Subcutaneous abdominal adipose tissue (tissue), 5 donors: ENCODE data around the gene TRAF4.
"Not testable (repeated sequence)": the region's sequence is repeated elsewhere in the genome, so short reads cannot be mapped to it uniquely, and the experiment has no call there.

Experiments used
- H3K27ac ChIP-seq: one replicate; pipeline ENCODE4 v1.7.0; 2013; ENCODE audit warnings: low read depth, mild to moderate bottlenecking, inconsistent platforms, low read length, moderate library complexity
- H3K27me3 ChIP-seq, 5 donors: one replicate each; pipeline ENCODE4 v1.7.0; 2013; ENCODE audit warnings: low read length in 5 of 5, inconsistent platforms in 1 of 5; ENCODE audit not compliant: control insufficient read depth in 5 of 5, insufficient read depth in 4 of 5
- H3K36me3 ChIP-seq, 5 donors: one replicate each; pipeline ENCODE4 v1.7.0; 2013; ENCODE audit warnings: low read length in 5 of 5; ENCODE audit not compliant: control insufficient read depth in 5 of 5, insufficient read depth in 5 of 5
- H3K4me1 ChIP-seq, 5 donors: one replicate each; pipeline ENCODE4 v1.7.0; 2013; ENCODE audit warnings: low read length in 5 of 5, mild to moderate bottlenecking in 3 of 5, moderate library complexity in 1 of 5; ENCODE audit not compliant: control insufficient read depth in 5 of 5, insufficient read depth in 5 of 5
- H3K4me3 ChIP-seq, 5 donors: one replicate each; pipeline ENCODE4 v1.7.0; 2013; ENCODE audit warnings: low read length in 5 of 5, low read depth in 1 of 5
- H3K9ac ChIP-seq, 5 donors: one replicate each; pipeline ENCODE4 v1.7.0; 2013; ENCODE audit warnings: low read length in 5 of 5, mild to moderate bottlenecking in 4 of 5, moderate library complexity in 3 of 5
- H3K9me3 ChIP-seq, 5 donors: one replicate each; pipeline ENCODE4 v1.7.0; 2013; ENCODE audit warnings: low read length in 5 of 5; ENCODE audit not compliant: control insufficient read depth in 5 of 5
- donor health status: healthy.
- donor health status: healthy.
- donor health status: healthy.
- donor health status: healthy.
- donor health status: healthy.

The TRAF4 gene

DNA sequence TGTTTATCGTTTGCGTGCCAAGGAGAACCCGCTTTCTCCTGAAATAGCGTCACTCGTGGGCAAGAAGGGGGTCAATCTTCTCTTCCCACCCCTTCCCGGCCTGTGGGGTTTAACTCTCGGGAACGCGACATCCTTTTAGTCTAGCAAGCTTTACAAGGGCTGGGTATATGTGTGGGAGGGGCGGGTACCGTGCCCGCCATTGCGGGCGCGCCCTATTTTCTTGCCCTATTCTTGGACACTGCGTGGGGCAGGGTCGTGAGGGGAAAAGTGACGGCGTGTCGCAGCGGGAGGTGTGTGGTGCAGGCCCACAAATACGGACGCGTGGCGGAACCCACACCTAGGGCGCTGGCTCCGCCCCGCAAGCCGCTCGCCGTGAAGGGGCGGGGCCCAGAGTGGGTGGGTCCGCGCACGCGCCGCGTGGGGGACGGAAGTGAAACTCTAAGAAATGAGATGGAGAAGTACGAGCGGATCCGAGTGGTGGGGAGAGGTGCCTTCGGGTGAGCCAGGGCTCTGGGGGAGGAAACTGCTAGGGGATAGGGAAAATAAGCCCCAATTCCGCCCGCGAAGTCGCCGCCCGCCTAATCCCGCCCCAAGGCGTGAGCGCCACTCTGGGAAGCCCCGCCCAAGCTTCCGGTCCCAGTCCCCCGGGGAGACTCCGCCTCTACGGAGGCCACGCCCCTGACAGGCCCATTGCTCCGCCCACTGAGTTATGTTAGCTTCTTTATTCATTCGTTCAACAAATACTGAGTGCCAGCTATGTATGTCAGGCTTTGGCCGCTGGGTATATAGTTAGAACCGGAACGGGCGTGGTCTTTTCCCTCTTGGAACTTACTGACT lies 15.2 kb upstream of the TRAF4 start, which contains the start of gene NEK8:
Gene NEK8 (plus strand): TSS at position 425 of the 837 bp plus-strand sequence. CDS start 26 bp downstream, at position 451.
- Histone ChIP-seq H3K9me3 (no peaks in the 10 kb centered on the region), H3K4me3 (peak within 1 kb of the TSS; percentile 79 to 99 (median 91)), H3K36me3 (peaks cover 4 to 12% (median 11%) of the 10 kb centered on the region in 5 donors), H3K27ac (peak within 1 kb of the TSS; percentile 86), H3K4me1 (peaks cover 5 to 43% (median 36%) of the 10 kb centered on the region in 5 donors), H3K27me3 (no peaks in the 10 kb centered on the region), H3K9ac (peak within 1 kb of the TSS; percentile 41 to 95 (median 87))

DNA sequence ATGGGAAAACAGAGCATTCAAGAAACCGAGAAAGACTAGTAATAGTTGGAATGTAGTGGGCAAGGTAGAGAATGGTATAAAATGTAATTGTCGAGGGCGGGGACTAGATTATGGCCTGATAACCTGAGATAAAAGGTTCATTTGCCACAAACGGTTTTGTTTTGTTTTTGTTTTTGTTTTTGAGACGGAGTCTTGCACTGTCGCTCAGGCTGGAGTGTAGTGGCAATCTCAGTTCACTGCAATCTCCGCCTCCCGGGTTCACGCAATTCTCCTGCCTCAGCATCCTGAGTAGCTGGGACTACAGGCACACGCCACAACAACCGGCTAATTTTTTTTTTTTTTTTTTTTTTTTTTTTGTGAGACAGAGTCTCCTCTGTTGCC lies 13.9 kb upstream of the TRAF4 start:
- Histone ChIP-seq H3K4me1 (peaks cover 5 to 40% (median 34%) of the 10 kb centered on the region in 5 donors), H3K4me3 (no peak overlapping the region), H3K9me3 (no peaks in the 10 kb centered on the region), H3K27ac (no peak overlapping the region), H3K36me3 (peaks cover 0 to 3% (median 0%) of the 10 kb centered on the region in 5 donors), H3K9ac (no peak overlapping the region), H3K27me3 (no peaks in the 10 kb centered on the region)

DNA sequence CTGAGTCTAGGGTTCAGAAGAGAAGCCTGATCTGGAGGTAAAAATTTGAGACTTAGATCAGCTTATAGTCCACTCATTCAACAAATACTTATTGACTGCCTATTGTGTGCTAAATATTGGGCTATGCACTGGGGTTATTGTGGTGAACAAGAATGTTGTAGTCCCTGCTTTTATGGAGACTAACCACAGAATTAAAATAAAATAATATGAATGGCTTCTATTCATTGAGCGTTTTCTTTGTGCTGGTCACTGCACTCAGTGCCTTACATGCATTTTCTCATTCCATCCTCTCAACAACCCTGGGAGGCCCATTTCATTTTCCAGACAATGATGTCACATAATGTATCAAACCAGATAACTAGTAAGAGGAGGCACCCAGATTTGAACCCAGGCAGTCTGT lies 10.5 kb upstream of the TRAF4 start:
- H3K4me1 ChIP-seq = peaks cover 0 to 8% (median 5%) of the 10 kb centered on the region in 5 donors
- H3K4me3 ChIP-seq = no peak overlapping the region
- H3K9ac ChIP-seq = no peak overlapping the region
- H3K36me3 ChIP-seq = peaks cover 0 to 3% (median 0%) of the 10 kb centered on the region in 5 donors
- no peaks in the 10 kb centered on the region for H3K9me3 ChIP-seq
- H3K27me3 ChIP-seq = no peaks in the 10 kb centered on the region
- H3K27ac ChIP-seq = no peak overlapping the region

DNA sequence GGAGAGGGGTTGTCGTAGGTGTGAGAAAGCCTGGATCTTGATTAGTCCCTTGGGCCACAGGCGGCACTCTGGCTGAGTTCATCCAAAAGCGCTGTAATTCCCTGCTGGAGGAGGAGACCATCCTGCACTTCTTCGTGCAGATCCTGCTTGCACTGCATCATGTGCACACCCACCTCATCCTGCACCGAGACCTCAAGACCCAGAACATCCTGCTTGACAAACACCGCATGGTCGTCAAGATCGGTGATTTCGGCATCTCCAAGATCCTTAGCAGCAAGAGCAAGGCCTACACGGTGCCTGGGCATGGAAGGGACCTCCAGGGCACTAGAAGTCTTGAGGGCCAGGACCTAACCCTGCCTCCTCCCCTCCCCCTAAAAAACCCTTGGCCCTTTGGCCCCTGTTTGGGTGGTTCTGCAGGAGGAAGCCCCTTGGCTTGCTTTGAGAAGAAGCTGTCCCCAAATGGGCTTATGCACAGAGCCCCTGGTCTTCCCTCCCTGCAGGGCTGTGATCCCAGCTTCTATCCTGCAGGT lies 9.0 kb upstream of the TRAF4 start:
- no peaks in the 10 kb centered on the region for H3K4me1 ChIP-seq
- H3K9me3 ChIP-seq = no peaks in the 10 kb centered on the region
- no peak overlapping the region for H3K27ac ChIP-seq

DNA sequence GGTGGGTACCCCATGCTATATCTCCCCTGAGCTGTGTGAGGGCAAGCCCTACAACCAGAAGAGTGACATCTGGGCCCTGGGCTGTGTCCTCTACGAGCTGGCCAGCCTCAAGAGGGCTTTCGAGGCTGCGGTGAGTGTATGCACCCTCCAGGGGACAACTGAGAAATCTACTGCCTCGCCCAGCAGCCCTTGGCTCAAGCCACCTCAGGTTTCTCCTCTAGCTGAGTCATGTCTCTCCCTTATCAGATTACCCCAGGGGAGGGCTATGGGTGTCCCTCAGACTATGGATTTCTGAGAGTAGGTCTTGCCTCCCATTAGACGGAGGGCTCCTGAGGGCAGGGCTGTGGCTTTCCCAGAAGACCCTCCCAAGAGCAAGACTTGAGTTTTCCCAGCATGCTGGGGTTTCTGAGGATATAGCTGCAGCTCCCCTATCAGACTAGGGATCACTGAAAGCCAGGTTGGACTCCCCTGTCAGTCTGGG lies 8.5 kb upstream of the TRAF4 start:
- peaks cover 0 to 3% (median 0%) of the 10 kb centered on the region in 5 donors for H3K36me3 ChIP-seq
- H3K27ac ChIP-seq = no peak overlapping the region
- H3K27me3 ChIP-seq = no peaks in the 10 kb centered on the region
- no peaks in the 10 kb centered on the region for H3K9me3 ChIP-seq
- H3K4me1 ChIP-seq = no peaks in the 10 kb centered on the region
- H3K9ac ChIP-seq = no peak overlapping the region
- no peak overlapping the region for H3K4me3 ChIP-seq

More for the DNA sequence above, 9.0 kb upstream of the TRAF4 start:
- Histone ChIP-seq H3K4me3 (no peak overlapping the region), H3K27me3 (no peaks in the 10 kb centered on the region), H3K9ac (no peak overlapping the region), H3K36me3 (peaks cover 0 to 3% (median 0%) of the 10 kb centered on the region in 5 donors)

DNA sequence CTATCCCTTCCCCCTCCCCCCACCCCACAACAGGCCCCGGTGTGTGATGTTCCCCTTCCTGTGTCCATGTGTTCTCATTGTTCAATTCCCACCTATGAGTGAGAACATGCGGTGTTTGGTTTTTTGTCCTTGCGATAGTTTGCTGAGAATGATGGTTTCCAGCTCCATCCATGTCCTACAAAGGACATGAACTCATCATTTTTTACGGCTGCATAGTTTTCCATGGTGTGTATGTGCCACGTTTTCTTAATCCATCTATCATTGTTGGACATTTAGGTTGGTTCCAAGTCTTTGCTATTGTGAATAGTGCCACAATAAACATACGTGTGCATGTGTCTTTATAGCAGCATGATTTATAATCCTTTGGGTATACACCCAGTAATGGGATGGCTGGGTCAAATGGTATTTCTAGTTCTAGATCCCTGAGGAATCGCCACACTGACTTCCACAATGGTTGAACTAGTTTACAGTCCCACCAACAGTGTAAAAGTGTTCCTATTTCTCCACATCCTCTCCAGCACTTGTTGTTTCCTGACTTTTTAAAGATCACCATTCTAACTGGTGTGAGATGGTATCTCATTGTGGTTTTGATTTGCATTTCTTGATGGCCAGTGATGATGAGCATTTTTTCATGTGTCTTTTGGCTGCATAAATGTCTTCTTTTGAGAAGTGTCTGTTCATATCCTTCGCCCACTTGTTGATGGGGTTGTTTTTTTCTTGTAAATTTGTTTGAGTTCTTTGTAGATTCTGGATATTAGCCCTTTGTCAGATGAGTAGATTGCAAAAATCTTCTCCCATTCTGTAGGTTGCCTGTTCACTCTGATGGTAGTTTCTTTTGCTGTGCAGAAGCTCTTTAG lies 7.7 kb upstream of the TRAF4 start:
- not testable (repeated sequence) for H3K27me3 ChIP-seq, H3K4me1 ChIP-seq, H3K9ac ChIP-seq, H3K27ac ChIP-seq, H3K4me3 ChIP-seq, H3K9me3 ChIP-seq, H3K36me3 ChIP-seq

DNA sequence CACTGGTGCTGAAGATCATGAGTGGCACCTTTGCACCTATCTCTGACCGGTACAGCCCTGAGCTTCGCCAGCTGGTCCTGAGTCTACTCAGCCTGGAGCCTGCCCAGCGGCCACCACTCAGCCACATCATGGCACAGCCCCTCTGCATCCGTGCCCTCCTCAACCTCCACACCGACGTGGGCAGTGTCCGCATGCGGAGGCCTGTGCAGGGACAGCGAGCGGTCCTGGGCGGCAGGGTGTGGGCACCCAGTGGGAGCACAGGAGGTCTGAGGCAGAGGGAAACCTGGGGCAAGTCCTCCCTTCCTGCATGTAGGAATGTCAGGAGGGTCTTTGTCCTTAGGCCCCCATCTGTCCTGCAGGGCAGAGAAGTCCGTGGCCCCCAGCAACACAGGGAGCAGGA lies 6.5 kb upstream of the TRAF4 start:
- H3K9me3 ChIP-seq = no peaks in the 10 kb centered on the region
- H3K27me3 ChIP-seq = no peaks in the 10 kb centered on the region
- peaks cover 0 to 17% (median 5%) of the 10 kb centered on the region in 5 donors for H3K4me1 ChIP-seq
- H3K9ac ChIP-seq = no peak overlapping the region
- no peak overlapping the region for H3K4me3 ChIP-seq
- peaks cover 0 to 3% (median 0%) of the 10 kb centered on the region in 5 donors for H3K36me3 ChIP-seq
- no peak overlapping the region for H3K27ac ChIP-seq

DNA sequence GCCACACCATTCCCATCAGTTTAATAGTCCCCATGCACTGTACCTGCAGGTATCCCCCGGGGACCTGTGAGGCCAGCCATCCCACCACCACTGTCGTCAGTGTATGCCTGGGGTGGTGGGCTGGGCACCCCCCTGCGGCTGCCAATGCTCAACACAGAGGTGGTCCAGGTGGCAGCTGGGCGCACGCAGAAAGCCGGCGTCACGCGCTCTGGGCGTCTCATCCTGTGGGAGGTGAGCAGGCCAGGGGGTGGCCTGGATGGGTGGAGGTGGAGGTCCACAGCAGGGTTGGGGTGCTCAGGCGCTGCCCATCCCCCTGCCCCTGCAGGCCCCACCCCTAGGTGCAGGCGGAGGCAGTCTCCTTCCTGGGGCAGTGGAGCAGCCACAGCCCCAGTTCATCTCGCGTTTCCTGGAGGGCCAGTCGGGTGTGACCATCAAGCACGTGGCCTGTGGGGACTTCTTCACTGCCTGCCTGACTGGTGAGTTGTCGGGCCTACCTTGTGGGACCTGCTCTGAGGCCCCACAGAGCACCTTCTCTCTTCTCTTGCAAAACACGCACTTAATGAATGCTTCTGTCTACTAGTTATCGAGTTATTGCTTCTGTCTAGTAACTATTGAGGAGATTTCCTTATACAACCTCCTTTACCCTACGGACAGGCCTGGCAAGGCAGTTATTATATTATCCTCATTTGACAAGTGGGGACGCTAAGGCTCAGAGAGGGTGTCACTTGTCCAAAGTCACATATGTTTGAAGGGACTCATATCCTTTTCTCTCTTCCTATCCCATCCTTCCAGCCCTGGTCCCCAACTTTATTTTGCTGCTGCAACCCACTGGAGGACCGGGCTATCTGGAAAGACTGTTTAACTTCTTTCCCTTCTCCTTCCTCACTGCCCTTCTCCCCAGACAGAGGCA lies 5.8 kb upstream of the TRAF4 start:
- H3K9me3 ChIP-seq = no peaks in the 10 kb centered on the region
- peaks cover 0 to 20% (median 8%) of the 10 kb centered on the region in 5 donors for H3K4me1 ChIP-seq
- peaks cover 0 to 3% (median 0%) of the 10 kb centered on the region in 5 donors for H3K36me3 ChIP-seq
- no peak overlapping the region for H3K4me3 ChIP-seq
- no peaks in the 10 kb centered on the region for H3K27me3 ChIP-seq
- no peak overlapping the region for H3K27ac ChIP-seq
- H3K9ac ChIP-seq = no peak overlapping the region

DNA sequence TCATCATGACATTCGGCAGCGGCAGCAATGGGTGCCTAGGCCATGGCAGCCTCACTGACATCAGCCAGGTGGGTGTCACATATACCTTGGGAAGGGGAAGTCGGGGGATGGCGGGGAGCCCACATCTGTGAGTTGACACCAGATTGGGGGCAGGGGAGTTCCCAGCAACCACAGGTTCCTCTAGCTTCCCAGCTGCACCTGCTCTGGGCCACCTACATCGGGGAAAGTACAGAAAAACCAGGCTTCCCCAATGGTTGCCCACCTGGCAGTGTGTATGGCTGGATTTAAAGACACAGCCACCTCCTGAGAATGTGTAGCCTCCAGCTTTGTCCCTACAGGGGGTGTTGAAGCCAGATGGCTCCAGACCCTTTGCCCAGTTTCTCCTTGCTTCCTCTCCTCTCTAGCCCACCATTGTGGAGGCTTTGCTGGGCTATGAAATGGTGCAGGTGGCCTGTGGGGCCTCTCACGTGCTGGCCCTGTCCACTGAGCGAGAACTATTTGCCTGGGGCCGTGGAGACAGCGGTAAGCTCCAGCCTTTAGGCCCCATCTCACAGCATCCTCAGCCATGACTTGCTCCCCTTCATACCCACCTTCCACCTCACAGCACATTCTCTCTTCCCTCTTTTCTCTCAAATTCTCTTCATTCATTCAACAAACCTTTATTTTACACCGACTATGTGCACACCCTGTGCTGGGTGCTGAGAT lies 5.0 kb upstream of the TRAF4 start:
- Histone ChIP-seq H3K9me3 (no peaks in the 10 kb centered on the region), H3K4me1 (peaks cover 0 to 25% (median 14%) of the 10 kb centered on the region in 5 donors), H3K27me3 (no peaks in the 10 kb centered on the region), H3K36me3 (peaks cover 0 to 3% (median 0%) of the 10 kb centered on the region in 5 donors), H3K4me3 (no peak overlapping the region), H3K27ac (no peak overlapping the region), H3K9ac (no peak overlapping the region)
